Ishikawa (cell line): ENCODE measurements around the gene ENTPD5.

Source experiments
- CEBPB ChIP-seq: IDR thresholded peaks from 2 replicates; pipeline ENCODE4 v1.6.1; 2012
- CREB1 ChIP-seq: IDR thresholded peaks from 2 replicates; pipeline ENCODE4 v1.6.1; 2012; ENCODE audit warnings: low read depth
- EGR1 ChIP-seq: IDR thresholded peaks from 2 replicates; pipeline ENCODE4 v1.6.1; 2012
- EP300 ChIP-seq: IDR thresholded peaks from 2 replicates; pipeline ENCODE4 v1.6.1; 2012; ENCODE audit warnings: borderline replicate concordance
- FOXM1 ChIP-seq: IDR thresholded peaks from 2 replicates; pipeline ENCODE4 v1.6.1; 2012; ENCODE audit warnings: low read depth, borderline replicate concordance
- NFIC ChIP-seq: IDR thresholded peaks from 2 replicates; pipeline ENCODE4 v1.6.1; 2012
- RAD21 ChIP-seq: IDR thresholded peaks from 2 replicates; pipeline ENCODE4 v1.6.1; 2012; ENCODE audit warnings: low read depth
- TAF1 ChIP-seq: IDR thresholded peaks from 2 replicates; pipeline ENCODE4 v1.6.1; 2012; ENCODE audit warnings: low read depth, mild to moderate bottlenecking
- TCF12 ChIP-seq: IDR thresholded peaks from 2 replicates; pipeline ENCODE4 v1.6.1; 2012; ENCODE audit warnings: low read depth
- TEAD4 ChIP-seq: IDR thresholded peaks from 2 replicates; pipeline ENCODE4 v1.6.1; 2012
- USF1 ChIP-seq: IDR thresholded peaks from 2 replicates; pipeline ENCODE4 v1.6.1; 2012
- YY1 ChIP-seq: IDR thresholded peaks from 2 replicates; pipeline ENCODE4 v1.6.1; 2012; ENCODE audit warnings: low read depth
- ZBTB7A ChIP-seq: IDR thresholded peaks from 2 replicates; pipeline ENCODE4 v1.6.1; 2012; ENCODE audit warnings: low read depth
- TF ChIP-seq, protein P1 (sequence below): IDR thresholded peaks from 2 replicates; pipeline ENCODE4 v1.6.1; 2012
- TF ChIP-seq, protein P2 (sequence below): IDR thresholded peaks from 2 replicates; pipeline ENCODE4 v1.6.1; 2012; ENCODE audit warnings: low read depth, mild to moderate bottlenecking

The ENTPD5 gene, protein sequence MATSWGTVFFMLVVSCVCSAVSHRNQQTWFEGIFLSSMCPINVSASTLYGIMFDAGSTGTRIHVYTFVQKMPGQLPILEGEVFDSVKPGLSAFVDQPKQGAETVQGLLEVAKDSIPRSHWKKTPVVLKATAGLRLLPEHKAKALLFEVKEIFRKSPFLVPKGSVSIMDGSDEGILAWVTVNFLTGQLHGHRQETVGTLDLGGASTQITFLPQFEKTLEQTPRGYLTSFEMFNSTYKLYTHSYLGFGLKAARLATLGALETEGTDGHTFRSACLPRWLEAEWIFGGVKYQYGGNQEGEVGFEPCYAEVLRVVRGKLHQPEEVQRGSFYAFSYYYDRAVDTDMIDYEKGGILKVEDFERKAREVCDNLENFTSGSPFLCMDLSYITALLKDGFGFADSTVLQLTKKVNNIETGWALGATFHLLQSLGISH

DNA sequence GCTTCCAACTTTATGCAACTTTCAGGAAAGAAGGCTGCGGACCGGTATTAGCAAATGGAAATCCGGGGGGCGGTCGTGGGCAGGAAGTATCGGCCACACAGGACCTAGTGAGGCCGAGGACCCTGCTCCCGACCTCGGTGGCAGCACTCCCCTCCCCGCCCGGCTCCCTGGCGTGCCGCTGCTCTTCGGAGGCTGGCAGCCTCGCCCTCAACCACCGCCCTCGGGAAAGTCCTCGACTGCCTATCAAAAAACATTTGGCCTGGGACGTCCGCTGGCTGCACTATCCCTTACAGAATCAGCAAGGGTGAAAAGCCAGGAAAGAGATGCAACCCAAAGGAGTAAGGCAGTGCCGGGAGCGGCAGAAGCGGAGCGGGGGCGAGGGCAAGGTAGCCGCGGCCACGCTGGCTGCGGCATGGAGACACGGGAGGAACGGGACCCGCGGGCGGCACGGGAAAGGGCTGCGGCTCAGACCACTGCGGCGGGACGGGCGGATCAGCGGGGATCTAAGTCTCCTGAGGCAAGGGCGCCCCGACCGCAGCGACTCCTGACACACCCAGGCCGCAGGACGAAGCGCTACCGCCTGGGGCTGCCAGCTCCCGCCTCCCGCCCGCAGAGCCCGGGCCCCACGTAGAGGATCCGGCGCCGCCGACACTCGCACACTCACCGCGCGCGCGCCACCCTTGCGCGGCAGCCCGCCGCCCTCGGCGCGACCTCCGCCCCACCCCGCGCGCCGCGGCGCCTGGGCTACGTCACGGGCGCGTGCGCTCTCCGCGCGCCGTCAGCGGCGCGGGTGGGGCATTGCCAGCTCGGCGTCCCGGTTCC, at the start of gene ENTPD5, which contains the start of gene BBOF1:
Gene ENTPD5, minus strand, starts transcription at position 703 of the 822 bp plus-strand sequence. CDS start 31,186 bp downstream, outside the sequence.
Gene BBOF1, plus strand, starts transcription at position 764 of the 822 bp plus-strand sequence. CDS start 130 bp downstream, outside the sequence.
- TF ChIP-seq YY1, result peak; percentile 54; the same call in 1 of the 2 replicates
- TF ChIP-seq, protein P1, sequence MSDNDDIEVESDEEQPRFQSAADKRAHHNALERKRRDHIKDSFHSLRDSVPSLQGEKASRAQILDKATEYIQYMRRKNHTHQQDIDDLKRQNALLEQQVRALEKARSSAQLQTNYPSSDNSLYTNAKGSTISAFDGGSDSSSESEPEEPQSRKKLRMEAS, result peak; percentile 54
- peak; percentile 34; the same call in 1 of the 2 replicates for TF ChIP-seq CREB1
- no peak for TF ChIP-seq FOXM1
- peak; percentile 19; the same call in 1 of the 2 replicates for TF ChIP-seq USF1
- TF ChIP-seq, protein P2, sequence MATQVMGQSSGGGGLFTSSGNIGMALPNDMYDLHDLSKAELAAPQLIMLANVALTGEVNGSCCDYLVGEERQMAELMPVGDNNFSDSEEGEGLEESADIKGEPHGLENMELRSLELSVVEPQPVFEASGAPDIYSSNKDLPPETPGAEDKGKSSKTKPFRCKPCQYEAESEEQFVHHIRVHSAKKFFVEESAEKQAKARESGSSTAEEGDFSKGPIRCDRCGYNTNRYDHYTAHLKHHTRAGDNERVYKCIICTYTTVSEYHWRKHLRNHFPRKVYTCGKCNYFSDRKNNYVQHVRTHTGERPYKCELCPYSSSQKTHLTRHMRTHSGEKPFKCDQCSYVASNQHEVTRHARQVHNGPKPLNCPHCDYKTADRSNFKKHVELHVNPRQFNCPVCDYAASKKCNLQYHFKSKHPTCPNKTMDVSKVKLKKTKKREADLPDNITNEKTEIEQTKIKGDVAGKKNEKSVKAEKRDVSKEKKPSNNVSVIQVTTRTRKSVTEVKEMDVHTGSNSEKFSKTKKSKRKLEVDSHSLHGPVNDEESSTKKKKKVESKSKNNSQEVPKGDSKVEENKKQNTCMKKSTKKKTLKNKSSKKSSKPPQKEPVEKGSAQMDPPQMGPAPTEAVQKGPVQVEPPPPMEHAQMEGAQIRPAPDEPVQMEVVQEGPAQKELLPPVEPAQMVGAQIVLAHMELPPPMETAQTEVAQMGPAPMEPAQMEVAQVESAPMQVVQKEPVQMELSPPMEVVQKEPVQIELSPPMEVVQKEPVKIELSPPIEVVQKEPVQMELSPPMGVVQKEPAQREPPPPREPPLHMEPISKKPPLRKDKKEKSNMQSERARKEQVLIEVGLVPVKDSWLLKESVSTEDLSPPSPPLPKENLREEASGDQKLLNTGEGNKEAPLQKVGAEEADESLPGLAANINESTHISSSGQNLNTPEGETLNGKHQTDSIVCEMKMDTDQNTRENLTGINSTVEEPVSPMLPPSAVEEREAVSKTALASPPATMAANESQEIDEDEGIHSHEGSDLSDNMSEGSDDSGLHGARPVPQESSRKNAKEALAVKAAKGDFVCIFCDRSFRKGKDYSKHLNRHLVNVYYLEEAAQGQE, result no peak
- no peak for TF ChIP-seq RAD21
- TF ChIP-seq TAF1, result no peak; the same call in none of the 2 replicates
- no peak for TF ChIP-seq TEAD4
- no peak for TF ChIP-seq NFIC
- TF ChIP-seq TCF12, result no peak
- no peak for TF ChIP-seq CEBPB
- peak; percentile 48; the same call in 1 of the 2 replicates for TF ChIP-seq EGR1
- TF ChIP-seq EP300, result no peak

GRCh38 chr14:74065746-74066575, 46.9 kb upstream of the ENTPD5 start:
- TF ChIP-seq YY1 (no peak), NFIC (no peak), CEBPB (no peak), ZBTB7A (no peak), TEAD4 (no peak), RAD21 (no peak), TCF12 (no peak), FOXM1 (no peak), USF1 (no peak), TAF1 (no peak), EP300 (no peak), CREB1 (no peak), EGR1 (no peak)
- TF ChIP-seq, protein P1, result no peak
- TF ChIP-seq, protein P2, result no peak

GRCh38 chr14:74064883-74065282, 45.8 kb upstream of the ENTPD5 start:
- TF ChIP-seq TEAD4 (no peak), EGR1 (no peak), CREB1 (no peak), TAF1 (no peak), ZBTB7A (no peak), RAD21 (no peak), YY1 (no peak)
- TF ChIP-seq, protein P2, result no peak
